HepG2 (cell line): ENCODE results near the gene CCT6A. TPM values are rescaled to one million over a fixed set of nuclear protein-coding genes. Genes with fewer than 3 reads are reported as not detected.

Experiments
- ARNT ChIP-seq: fragments of 450-650 bp; IDR thresholded peaks from 2 replicates; pipeline ENCODE4 v1.6.1; 2017
- CEBPG ChIP-seq: IDR thresholded peaks from 2 replicates; pipeline ENCODE4 v1.6.1; 2016
- CERS6 ChIP-seq: sonication (generic); formaldehyde crosslinking; IDR thresholded peaks from 2 replicates; pipeline ENCODE4 v1.5.0; 2020; ENCODE audit warnings: missing genetic modification reagents
- DBP ChIP-seq: sonication (generic); formaldehyde crosslinking; IDR thresholded peaks from 2 replicates; pipeline ENCODE4 v1.4.0; 2020; ENCODE audit warnings: missing genetic modification reagents; ENCODE audit errors: not compliant biosample characterization
- ERF ChIP-seq: IDR thresholded peaks from 2 replicates; pipeline ENCODE4 v1.6.1; 2018; ENCODE audit warnings: missing biosample characterization, missing genetic modification reagents
- FOSL2 ChIP-seq: sonication (generic); formaldehyde crosslinking; IDR thresholded peaks from 2 replicates; pipeline ENCODE4 v1.4.0; 2020; ENCODE audit warnings: missing genetic modification reagents
- GTF2F1 ChIP-seq: fragments of 150-350 bp; IDR thresholded peaks from 2 replicates; pipeline ENCODE4 v1.6.1; 2014; ENCODE audit warnings: low read length
- HNF4G ChIP-seq, 2 experiments: sonication (generic) in 1 of 2; formaldehyde crosslinking in 1 of 2; IDR thresholded peaks; 2 replicates each; pipeline versions ENCODE4 v1.4.0 to v1.6.1; 2011 to 2020; ENCODE audit warnings: borderline replicate concordance in 2 of 2, low read depth in 2 of 2, mild to moderate bottlenecking in 2 of 2, low read length in 1 of 2, missing genetic modification reagents in 1 of 2, moderate library complexity in 1 of 2
- KDM5B ChIP-seq: sonication (generic); formaldehyde crosslinking; IDR thresholded peaks from 2 replicates; pipeline ENCODE4 v1.4.0; 2020; ENCODE audit warnings: missing genetic modification reagents, mild to moderate bottlenecking, borderline replicate concordance
- LCORL ChIP-seq, 2 experiments: fragments of 450-650 bp in 1 of 2; sonication (generic) in 1 of 2; formaldehyde crosslinking in 1 of 2; IDR thresholded peaks; 2 replicates each; pipeline versions ENCODE4 v1.5.0 to v1.6.1; 2017 to 2020; ENCODE audit warnings: antibody characterized with exemption in 1 of 2, missing genetic modification reagents in 1 of 2
- SMARCE1 ChIP-seq: fragments of 450-650 bp; IDR thresholded peaks from 2 replicates; pipeline ENCODE4 v1.6.1; 2017; ENCODE audit warnings: borderline replicate concordance
- SUZ12 ChIP-seq: fragments of 150-350 bp; IDR thresholded peaks from 2 replicates; pipeline ENCODE4 v1.6.1; 2014; ENCODE audit warnings: low read depth, low read length
- TGIF2 ChIP-seq: IDR thresholded peaks from 2 replicates; pipeline ENCODE4 v1.6.1; 2016; ENCODE audit warnings: control low read depth, missing compliant biosample characterization
- ZBTB34 ChIP-seq: sonication (generic); formaldehyde crosslinking; IDR thresholded peaks from 2 replicates; pipeline ENCODE4 v1.8.0; 2022; ENCODE audit warnings: mild to moderate bottlenecking, missing genetic modification reagents
- ZC3H13 ChIP-seq: sonication (generic); formaldehyde crosslinking; IDR thresholded peaks from 2 replicates; pipeline ENCODE4 v1.8.1; 2023; ENCODE audit warnings: mild to moderate bottlenecking, missing genetic modification reagents, moderate library complexity
- ZFP90 ChIP-seq: sonication (generic); formaldehyde crosslinking; IDR thresholded peaks from 2 replicates; pipeline ENCODE4 v1.8.0; 2022; ENCODE audit warnings: missing genetic modification reagents, mild to moderate bottlenecking, inconsistent platforms, borderline replicate concordance
- ZNF383 ChIP-seq: sonication (generic); formaldehyde crosslinking; IDR thresholded peaks from 2 replicates; pipeline ENCODE4 v1.4.0; 2020; ENCODE audit warnings: missing genetic modification reagents, mild to moderate bottlenecking, borderline replicate concordance
- ZNF572 ChIP-seq: sonication (generic); formaldehyde crosslinking; IDR thresholded peaks from 2 replicates; pipeline ENCODE4 v1.5.1; 2020; ENCODE audit warnings: mild to moderate bottlenecking, missing genetic modification reagents
- ZNF609 ChIP-seq: sonication (generic); formaldehyde crosslinking; IDR thresholded peaks from 2 replicates; pipeline ENCODE4 v1.4.0; 2020; ENCODE audit warnings: mild to moderate bottlenecking, missing genetic modification reagents, borderline replicate concordance
- polyA plus RNA-seq, 8 experiments: library from polyadenylated mRNA; depleted of rRNA in 3 of 8; stranded (reverse) in 7 of 8; unstranded in 1 of 8; fragments of >200 nt; fragmentation: Illumina TruSeq in 4 of 8; extraction: Trizol in 4 of 8; gene quantifications; 2 replicates each; pipeline versions ENCODE4 v1.2.1 to v1.2.3, GENCODE V29; 2011 to 2016; ENCODE audit warnings: low read depth in 4 of 8, missing spikeins in 1 of 8, mixed read lengths in 1 of 8; ENCODE audit not compliant: insufficient read depth in 1 of 8
- total RNA-seq, 5 experiments: library from RNA; depleted of rRNA; stranded (reverse); fragments of >200 nt; fragmentation: Illumina TruSeq; extraction: Trizol; gene quantifications; 2 replicates each; pipeline ENCODE4 v1.2.3, GENCODE V29; 2016; ENCODE audit warnings: low read depth in 1 of 5
- TF ChIP-seq, protein P1 (sequence below): sonication (generic); formaldehyde crosslinking; IDR thresholded peaks from 2 replicates; pipeline ENCODE4 v1.4.0; 2020; ENCODE audit warnings: mild to moderate bottlenecking, missing genetic modification reagents

Gene CCT6A
- total and polyA plus RNA-seq, 2 of the 13 experiments (the other 11 are each of a cell fraction or from before 2014, with no cell fraction given): 219 to 292 TPM

DNA sequence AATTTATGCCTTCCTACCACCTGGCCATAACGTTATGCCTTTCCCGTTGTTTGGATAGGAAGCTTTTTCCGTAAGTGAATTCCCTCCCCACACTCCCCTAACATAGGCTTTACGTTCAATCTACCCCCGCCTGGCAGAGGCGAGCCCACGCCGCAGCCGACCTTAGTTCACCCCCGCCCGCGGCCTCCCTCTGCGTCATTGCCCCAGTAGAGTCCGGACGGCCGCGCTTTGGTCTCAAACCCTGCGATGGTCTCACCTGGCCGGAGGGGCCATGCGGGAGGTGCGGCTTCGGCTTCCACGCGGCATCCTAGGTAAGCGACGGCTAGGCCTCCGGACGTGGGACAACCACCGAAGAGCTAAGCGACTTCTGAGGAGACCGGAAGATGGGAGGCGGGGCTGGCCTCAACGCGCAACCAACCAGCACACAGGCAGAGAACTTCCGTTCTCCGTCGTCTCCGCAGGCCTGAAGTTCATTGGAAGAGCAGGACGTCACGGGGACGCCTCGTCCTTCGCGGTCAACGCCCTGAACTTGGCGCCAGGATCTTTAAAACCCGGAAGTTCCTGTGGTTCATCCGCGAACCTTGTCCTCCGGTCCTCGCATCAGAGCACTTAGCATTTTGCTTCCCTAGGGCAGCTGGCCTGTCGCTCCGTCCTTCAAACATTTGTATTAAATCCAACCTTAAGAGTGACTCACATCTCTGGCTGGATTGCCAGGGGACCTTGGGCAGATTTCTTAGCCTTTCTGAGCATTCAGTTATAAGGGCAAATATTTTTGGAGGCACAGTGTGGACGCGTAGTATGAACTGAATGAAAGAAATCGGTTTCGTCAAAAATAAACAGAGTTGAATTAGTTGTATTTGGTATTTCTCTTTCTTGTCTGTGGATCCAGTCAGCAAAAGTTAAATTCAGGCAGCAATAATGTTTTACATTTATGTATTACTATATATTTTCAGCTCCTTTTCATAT is 54.8 kb downstream of the CCT6A start, which contains the start of gene CHCHD2 (continued):
- TF ChIP-seq CERS6 (no peak), HNF4G (IDR thresholded peaks at IDR 0.05; ENCODE audit: borderline replicate concordance, low read depth, low read length) (no peak), HNF4G (CRISPR knock-in tag; IDR thresholded peaks at IDR 0.05; ENCODE audit: borderline replicate concordance, low read depth) (peak; percentile 39; the same call in 1 of the 2 replicates), FOSL2 (CRISPR knock-in tag) (peak; percentile 51; the same call in 1 of the 2 replicates), ZFP90 (CRISPR knock-in tag) (peak; percentile 52; the same call in 1 of the 2 replicates), TGIF2 (CRISPR knock-in tag) (peak; percentile 72; the same call in 1 of the 2 replicates), ERF (CRISPR knock-in tag) (no peak; the same call in none of the 2 replicates), DBP (CRISPR knock-in tag) (no peak), LCORL (IDR thresholded peaks at IDR 0.05) (no peak), LCORL (CRISPR knock-in tag; IDR thresholded peaks at IDR 0.05) (peak; percentile 61; the same call in 1 of the 2 replicates), ZC3H13 (CRISPR knock-in tag) (peak; percentile 88; the same call in 1 of the 2 replicates), GTF2F1 (no peak), SMARCE1 (no peak), ZBTB34 (CRISPR knock-in tag) (no peak; the same call in 1 of the 2 replicates), ZNF609 (CRISPR knock-in tag) (peak; percentile 51; the same call in 1 of the 2 replicates), ZNF383 (CRISPR knock-in tag) (no peak), SUZ12 (no peak), ARNT (no peak), CEBPG (CRISPR knock-in tag) (no peak), ZNF572 (CRISPR knock-in tag) (0 out of 2 replicates have a peak, but pooled peaks have one; percentile 54), KDM5B (CRISPR knock-in tag) (peak; percentile 83; the same call in 1 of the 2 replicates)
- TF ChIP-seq, protein P1, sequence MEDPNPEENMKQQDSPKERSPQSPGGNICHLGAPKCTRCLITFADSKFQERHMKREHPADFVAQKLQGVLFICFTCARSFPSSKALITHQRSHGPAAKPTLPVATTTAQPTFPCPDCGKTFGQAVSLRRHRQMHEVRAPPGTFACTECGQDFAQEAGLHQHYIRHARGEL (CRISPR knock-in tag): no peak
